ENCODE measurements around the gene ZNF441. TPM values are rescaled to one million over a fixed set of nuclear protein-coding genes. Genes with fewer than 3 reads are reported as not detected.

The ZNF441 gene
- total RNA-seq, 1 donor from 2014 or later = 19.5 TPM

Other genes starting within 250 kb of the ZNF441 start
- gene ECSIT, start 237.9 kb upstream of the ZNF441 start, total RNA-seq = 24.4 TPM
- gene CNN1, start 228.1 kb upstream of the ZNF441 start, total RNA-seq = 10.8 TPM
- gene ELOF1, start 207.8 kb upstream of the ZNF441 start, total RNA-seq = 13.1 TPM
- 8.6 TPM for gene ACP5, start 189.4 kb upstream of the ZNF441 start, total RNA-seq
- 29.2 TPM for gene ZNF627, start 169.5 kb upstream of the ZNF441 start, total RNA-seq
- gene ZNF823, start 28.1 kb upstream of the ZNF441 start, total RNA-seq = 18.0 TPM
- 3.8 TPM for gene ZNF491, start 31.5 kb downstream of the ZNF441 start, total RNA-seq
- gene ZNF440, start 47.3 kb downstream of the ZNF441 start, total RNA-seq = 16.8 TPM
- gene ZNF439, start 81.7 kb downstream of the ZNF441 start, total RNA-seq = 8.4 TPM
- 6.5 TPM for gene ZNF69, start 120.8 kb downstream of the ZNF441 start, total RNA-seq
- gene ZNF700, start 158.1 kb downstream of the ZNF441 start, total RNA-seq = 16.3 TPM
- gene ZNF763, start 198.0 kb downstream of the ZNF441 start, total RNA-seq = 4.6 TPM

Measured in skin of body (tissue), 1 donor.